ENCODE measurements around the gene GOLGA6L2. TPM values are rescaled to one million over a fixed set of nuclear protein-coding genes. Genes with fewer than 3 reads are reported as not detected.

Gene GOLGA6L2
- total RNA-seq, 1 donor from 2014 or later = not detected

Other genes starting within 250 kb of the GOLGA6L2 start
- gene GOLGA6L26, start 113.0 kb downstream of the GOLGA6L2 start, total RNA-seq = not detected
- gene GOLGA8S, start 92.5 kb downstream of the GOLGA6L2 start, total RNA-seq = 0.29 TPM
- not detected for gene MKRN3, start 118.4 kb upstream of the GOLGA6L2 start, total RNA-seq
- 0.40 TPM for gene MAGEL2, start 200.6 kb upstream of the GOLGA6L2 start, total RNA-seq
- gene NDN, start 240.1 kb upstream of the GOLGA6L2 start, total RNA-seq = 61.9 TPM

All from mucosa of gallbladder (tissue), 1 donor.